Activated naive CD4-positive, alpha-beta T cell (primary cell): Measurements from ENCODE around the gene RAP1A.

Source experiments
- DNase-seq, 4 experiments: peaks; one replicate each; lab custom pipeline; 2025; lab: John Stamatoyannopoulos, UW

RAP1A gene

GRCh38 chr1:111719135-111719534, 99.5 kb downstream of the RAP1A start:
- no peak for DNase-seq

GRCh38 chr1:111719674-111720132, 100.1 kb downstream of the RAP1A start:
- no peak for DNase-seq

GRCh38 chr1:111720274-111720976, 100.8 kb downstream of the RAP1A start:
- no peak for DNase-seq

GRCh38 chr1:111720977-111721786, 101.6 kb downstream of the RAP1A start:
- DNase-seq: no peak

- DNase-seq: no peak
Observed at GRCh38 chr1:111723091-111723806, 103.7 kb downstream of the RAP1A start.

GRCh38 chr1:111723871-111724270, 104.3 kb downstream of the RAP1A start:
- DNase-seq: no peak

- DNase-seq: no peak
Observed at GRCh38 chr1:111725192-111725591, 105.6 kb downstream of the RAP1A start.

- no peak for DNase-seq
Observed at GRCh38 chr1:111727056-111727455, 107.5 kb downstream of the RAP1A start.

GRCh38 chr1:111729271-111729921, 109.8 kb downstream of the RAP1A start:
- DNase-seq: no peak

GRCh38 chr1:111729946-111730681, 110.5 kb downstream of the RAP1A start:
- no peak for DNase-seq

GRCh38 chr1:111730706-111731105, 111.1 kb downstream of the RAP1A start:
- no peak for DNase-seq

GRCh38 chr1:111731956-111732355, 112.4 kb downstream of the RAP1A start:
- no peak for DNase-seq

- no peak for DNase-seq
Observed at GRCh38 chr1:111732718-111733117, 113.1 kb downstream of the RAP1A start.

GRCh38 chr1:111733183-111733991, 113.8 kb downstream of the RAP1A start:
- no peak for DNase-seq

- DNase-seq: no peak
Observed at GRCh38 chr1:111733992-111734341, 114.4 kb downstream of the RAP1A start.

GRCh38 chr1:111734426-111734825, 114.8 kb downstream of the RAP1A start:
- no peak for DNase-seq

GRCh38 chr1:111734856-111735255, 115.3 kb downstream of the RAP1A start:
- no peak for DNase-seq

- DNase-seq: no peak
Observed at GRCh38 chr1:111735321-111735720, 115.7 kb downstream of the RAP1A start.

- no peak for DNase-seq
Observed at GRCh38 chr1:111735858-111736544, 116.4 kb downstream of the RAP1A start.
